Measurements from ENCODE around the gene IGFALS.
A peak's percentile ranks its signal among the peaks of the same experiment; 100 is the strongest.

The IGFALS gene

DNA sequence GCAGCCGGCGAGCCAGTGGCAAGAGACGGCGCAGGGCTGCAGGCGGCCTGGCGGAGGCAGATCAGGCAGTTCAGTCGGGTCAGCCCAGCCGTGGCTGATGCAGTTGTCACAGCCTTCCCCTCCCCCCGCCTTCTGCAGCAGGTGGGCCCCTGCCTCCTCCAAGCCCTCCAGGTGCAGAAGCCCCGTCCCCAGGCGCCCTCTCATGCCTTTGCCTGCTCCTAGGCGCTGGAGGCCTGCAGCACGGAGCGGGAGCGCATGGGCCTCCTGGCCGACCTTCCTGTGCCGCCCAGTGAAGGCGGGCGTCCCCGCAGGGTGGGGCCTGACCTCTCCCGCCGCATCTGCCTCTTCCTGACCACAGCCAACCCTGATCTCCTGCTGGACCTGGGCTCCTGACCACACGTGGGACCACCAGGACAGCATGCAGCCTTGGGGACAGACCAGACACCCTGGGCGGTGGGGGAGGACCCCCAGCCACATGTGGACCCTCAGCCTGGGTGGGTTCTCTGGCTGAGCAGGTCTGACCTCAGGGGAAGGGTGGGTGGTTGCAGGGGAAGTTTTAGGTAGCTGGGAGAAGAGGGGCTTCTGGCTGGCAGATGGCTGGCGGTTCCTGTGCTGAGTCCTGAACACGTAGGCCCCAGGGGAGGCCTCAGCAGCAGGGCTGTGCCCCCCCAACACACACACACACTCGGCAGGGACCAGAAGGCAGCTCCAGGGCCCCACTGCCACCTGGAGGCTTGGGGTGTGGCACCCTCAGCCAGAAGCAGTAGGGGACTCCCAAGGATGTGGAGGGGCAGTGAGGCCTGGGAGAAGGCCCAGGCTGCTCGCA lies 17.4 kb downstream of the IGFALS start:
- no peak for DNase-seq

DNA sequence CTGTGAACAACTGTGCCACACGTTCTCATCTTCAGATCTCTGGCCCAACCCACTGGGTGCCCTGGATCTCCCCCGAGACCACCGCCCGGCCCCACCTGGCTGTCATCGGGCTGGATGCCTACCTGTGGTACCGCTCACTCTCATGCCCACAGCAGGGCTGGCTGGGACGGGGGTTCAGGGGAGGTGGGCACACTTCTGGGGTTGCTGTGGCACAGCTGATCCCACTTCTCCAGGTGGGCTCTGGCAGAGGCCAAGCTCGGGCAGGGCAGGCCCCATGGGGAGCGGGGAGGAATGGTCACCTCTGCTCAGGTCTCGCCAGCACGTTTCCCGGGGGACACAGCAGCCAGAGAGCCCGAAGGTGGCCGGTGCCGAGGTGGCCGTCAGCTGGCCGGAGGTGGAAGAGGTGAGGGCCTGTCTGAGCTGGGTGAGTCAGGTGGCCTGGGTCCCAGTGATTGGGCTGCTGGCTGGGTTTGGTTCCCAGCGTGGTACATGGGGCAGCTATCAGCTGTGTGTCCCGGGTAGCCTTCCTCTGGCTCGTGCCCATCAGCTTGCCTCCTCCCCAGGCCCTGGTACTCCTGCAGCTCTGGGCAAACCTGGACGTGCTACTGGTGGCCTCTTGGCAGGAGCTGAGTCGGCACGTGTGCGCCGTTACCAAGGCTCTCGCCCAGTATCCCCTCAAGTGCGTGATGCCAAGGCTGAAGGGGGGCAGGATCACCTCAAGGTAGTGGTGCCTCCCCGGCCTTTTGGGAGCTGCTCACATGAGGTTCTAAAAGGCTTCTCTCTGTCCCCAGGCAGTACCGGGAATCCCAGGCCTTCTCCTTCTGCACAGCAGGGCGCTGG lies 18.3 kb downstream of the IGFALS start:
- DNase-seq, result no peak

- DNase-seq, result no peak
Observed at GRCh38 chr16:1774448-1774780, 19.1 kb downstream of the IGFALS start.

- DNase-seq, result peak in 4 of 14 donors; percentile 19 to 57 (median 27)
Observed at GRCh38 chr16:1773703-1774447, 19.6 kb downstream of the IGFALS start.

- peak; percentile 14 to 83 (median 70) for DNase-seq
Observed at GRCh38 chr16:1772908-1773702, 20.4 kb downstream of the IGFALS start, which contains the start of gene MRPS34. MRPS34 (minus strand) TSS chr16:1773134; CDS start chr16:1773119, 15 bp downstream.

DNA sequence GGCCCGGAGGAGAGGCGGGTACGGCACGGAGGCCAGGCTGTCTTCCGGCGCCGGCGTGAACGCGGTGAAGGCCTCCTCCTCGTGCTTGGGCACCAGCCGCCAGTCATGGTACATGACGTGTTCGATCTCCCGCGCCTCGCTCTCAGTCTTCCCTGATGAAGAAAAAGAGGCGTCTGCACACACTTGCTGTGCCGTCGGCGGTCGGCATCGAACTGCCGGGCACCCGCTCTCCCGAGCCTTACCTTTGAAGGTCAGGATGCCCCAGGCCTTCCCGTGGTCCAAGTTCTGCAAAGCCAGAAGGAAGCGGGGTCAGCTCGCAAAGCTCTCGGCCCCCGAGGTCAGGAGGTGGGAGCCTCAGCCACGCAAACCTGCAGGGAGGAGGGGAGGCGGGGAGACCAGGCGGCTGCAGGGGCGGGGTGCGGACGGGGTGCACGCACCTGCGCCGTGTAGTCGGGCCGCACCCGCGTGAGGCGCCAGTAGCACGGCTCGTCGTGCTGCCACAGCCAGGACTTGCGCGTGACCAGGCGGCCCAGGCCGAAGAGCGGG lies 21.1 kb downstream of the IGFALS start, which contains the start of gene EME2:
TSS of gene EME2 (plus strand) at position 449 of the 546 bp plus-strand sequence. CDS start 418 bp downstream, outside the sequence.
- DNase-seq, result peak in 1 of 14 donors; percentile 46

- DNase-seq, result peak in 1 of 14 donors; percentile 43
Observed at GRCh38 chr16:1771864-1772361, 21.6 kb downstream of the IGFALS start.

- peak in 13 of 14 donors; percentile 10 to 82 (median 51) for DNase-seq
Observed at GRCh38 chr16:1771188-1771863, 22.2 kb downstream of the IGFALS start, which contains the start of gene NME3. NME3 (minus strand) TSS chr16:1771543; CDS start chr16:1771534, 9 bp downstream.

GRCh38 chr16:1770328-1771187 lies 22.9 kb downstream of the IGFALS start:
- DNase-seq, result peak in 10 of 14 donors; percentile 18 to 72 (median 48)

GRCh38 chr16:1769402-1770300 lies 23.9 kb downstream of the IGFALS start:
- peak in 4 of 14 donors; percentile 38 to 48 (median 47) for DNase-seq

- peak in 1 of 14 donors; percentile 48 for DNase-seq
Observed at GRCh38 chr16:1768767-1769401, 24.6 kb downstream of the IGFALS start.

- no peak for DNase-seq
Observed at GRCh38 chr16:1768061-1768766, 25.3 kb downstream of the IGFALS start.

- peak in 1 of 14 donors; percentile 35 for DNase-seq
Observed at GRCh38 chr16:1767116-1767994, 26.1 kb downstream of the IGFALS start.

DNA sequence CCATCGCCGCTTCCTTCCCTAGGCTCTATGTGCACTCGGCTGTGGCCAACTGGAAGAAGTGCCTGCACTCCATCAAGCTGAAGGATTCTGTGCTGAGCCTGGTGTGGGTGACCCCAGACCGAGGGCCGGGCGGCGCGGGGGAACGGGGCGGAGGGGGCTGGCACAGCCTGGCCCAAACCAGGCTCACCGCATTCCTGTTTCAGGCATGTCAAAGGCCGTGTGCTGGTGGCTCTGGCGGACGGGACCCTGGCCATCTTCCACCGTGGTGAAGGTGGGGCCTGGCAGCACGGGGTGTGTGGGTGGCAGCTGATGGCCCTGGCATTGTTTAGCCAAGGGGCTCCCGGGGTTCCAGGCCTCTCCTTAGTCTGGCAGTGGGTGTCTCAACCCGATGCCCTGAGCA lies 26.8 kb downstream of the IGFALS start:
- DNase-seq, result peak in 1 of 14 donors; percentile 35

- DNase-seq, result no peak
Observed at GRCh38 chr16:1766231-1766630, 27.3 kb downstream of the IGFALS start.

DNA sequence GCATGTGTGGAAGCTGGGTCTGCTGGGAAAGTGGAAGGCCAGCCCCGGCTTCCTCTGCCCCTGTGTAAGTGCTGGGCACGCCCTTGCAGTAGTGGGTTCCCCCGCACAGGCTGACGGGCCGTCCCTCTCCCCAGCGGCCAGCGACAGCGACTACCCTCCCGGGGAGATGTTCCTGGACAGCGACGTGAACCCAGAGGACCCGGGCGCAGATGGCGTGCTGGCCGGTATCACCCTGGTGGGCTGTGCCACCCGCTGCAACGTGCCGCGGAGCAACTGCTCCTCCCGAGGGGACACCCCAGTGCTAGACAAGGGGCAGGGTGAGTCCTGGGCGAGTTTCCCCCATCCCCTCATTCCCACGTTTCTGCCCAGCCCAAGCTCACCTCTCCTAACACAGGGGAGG lies 27.7 kb downstream of the IGFALS start:
- DNase-seq, result no peak
